ENCODE results near the gene ZNF512B.

DNA sequence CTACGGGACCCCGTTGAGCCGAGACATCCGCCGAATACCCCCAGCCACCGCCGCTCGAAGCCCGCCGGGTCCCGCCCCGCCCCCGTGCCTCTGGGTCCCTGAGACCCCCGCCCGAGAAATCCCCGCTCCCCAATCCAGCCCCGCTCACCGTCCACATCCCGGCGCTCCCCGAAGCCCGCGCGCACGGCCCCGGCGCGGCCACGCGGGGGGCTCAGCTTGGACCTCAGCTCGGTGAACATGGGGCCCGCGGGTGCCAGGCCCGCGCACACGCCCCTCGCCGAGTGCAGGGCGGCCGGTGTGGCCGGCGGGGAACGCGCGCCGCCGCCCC, 9.5 kb upstream of the ZNF512B start:
- TF ChIP-seq, protein P1, sequence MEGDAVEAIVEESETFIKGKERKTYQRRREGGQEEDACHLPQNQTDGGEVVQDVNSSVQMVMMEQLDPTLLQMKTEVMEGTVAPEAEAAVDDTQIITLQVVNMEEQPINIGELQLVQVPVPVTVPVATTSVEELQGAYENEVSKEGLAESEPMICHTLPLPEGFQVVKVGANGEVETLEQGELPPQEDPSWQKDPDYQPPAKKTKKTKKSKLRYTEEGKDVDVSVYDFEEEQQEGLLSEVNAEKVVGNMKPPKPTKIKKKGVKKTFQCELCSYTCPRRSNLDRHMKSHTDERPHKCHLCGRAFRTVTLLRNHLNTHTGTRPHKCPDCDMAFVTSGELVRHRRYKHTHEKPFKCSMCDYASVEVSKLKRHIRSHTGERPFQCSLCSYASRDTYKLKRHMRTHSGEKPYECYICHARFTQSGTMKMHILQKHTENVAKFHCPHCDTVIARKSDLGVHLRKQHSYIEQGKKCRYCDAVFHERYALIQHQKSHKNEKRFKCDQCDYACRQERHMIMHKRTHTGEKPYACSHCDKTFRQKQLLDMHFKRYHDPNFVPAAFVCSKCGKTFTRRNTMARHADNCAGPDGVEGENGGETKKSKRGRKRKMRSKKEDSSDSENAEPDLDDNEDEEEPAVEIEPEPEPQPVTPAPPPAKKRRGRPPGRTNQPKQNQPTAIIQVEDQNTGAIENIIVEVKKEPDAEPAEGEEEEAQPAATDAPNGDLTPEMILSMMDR (IDR thresholded peaks at IDR 0.05), result no peak
- no peak for TF ChIP-seq ZFX (IDR thresholded peaks at IDR 0.05; ENCODE audit: borderline replicate concordance)
